LNCaP clone FGC (cell line): ENCODE data around the gene FUT3.

Experiments
- DNase-seq: peaks from one replicate; pipeline ENCODE4 v3.0.0-alpha.2; 2011; ENCODE audit warnings: low read depth
- H3K4me3 ChIP-seq: 2 replicates; pipeline ENCODE4 v1.5.1; 2011; ENCODE audit warnings: mild to moderate bottlenecking, low read depth, low read length, control low read depth
- CTCF ChIP-seq: IDR thresholded peaks from 2 replicates; pipeline ENCODE4 v1.5.1; 2012; ENCODE audit warnings: mild to moderate bottlenecking; ENCODE audit not compliant: control insufficient read depth, insufficient read depth; ENCODE audit errors: extremely low read depth

The FUT3 gene

DNA sequence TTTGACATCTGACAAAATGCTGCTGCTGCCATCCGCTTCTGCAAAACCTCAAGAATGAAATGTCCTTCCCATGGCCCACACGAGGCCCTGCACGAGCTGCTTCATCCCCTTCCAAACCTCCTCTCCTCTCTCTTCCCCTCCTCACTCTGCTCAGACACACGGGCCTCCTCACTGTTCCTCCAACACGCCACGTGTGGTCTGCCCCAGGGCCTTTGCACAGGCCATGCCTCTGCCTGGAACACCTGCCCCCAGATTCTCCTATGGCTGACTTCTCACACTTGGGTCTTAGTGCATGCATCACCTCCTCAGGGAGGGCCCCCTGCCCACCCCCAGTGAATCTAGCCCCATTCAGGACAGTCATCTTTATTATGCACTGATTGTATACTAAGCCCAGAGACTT is 30.5 kb downstream of the FUT3 start:
- H3K4me3 ChIP-seq, result no peak overlapping the region
- no peak for DNase-seq
- no peak for TF ChIP-seq CTCF

DNA sequence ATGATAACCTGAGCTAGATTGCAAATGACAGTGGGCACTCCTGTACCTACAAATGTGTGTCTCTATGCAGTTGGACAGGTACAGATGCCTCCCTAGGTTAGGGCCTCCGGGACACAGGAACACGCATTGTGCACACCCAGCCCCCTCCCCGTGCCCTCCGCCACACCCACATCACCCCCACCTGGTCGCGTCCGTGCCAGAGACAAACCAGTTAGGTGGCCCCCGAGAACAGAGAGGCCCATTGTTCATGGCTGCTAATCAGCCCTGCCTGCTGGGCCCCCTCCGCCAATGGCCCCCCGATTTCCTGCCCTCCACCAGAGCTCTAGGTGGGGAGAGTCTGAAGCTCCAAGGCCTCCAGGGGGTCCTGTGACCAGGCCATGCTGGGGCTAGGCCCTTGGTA is 32.7 kb downstream of the FUT3 start:
- TF ChIP-seq CTCF, result no peak
- DNase-seq, result no peak
- H3K4me3 ChIP-seq, result no peak overlapping the region

DNA sequence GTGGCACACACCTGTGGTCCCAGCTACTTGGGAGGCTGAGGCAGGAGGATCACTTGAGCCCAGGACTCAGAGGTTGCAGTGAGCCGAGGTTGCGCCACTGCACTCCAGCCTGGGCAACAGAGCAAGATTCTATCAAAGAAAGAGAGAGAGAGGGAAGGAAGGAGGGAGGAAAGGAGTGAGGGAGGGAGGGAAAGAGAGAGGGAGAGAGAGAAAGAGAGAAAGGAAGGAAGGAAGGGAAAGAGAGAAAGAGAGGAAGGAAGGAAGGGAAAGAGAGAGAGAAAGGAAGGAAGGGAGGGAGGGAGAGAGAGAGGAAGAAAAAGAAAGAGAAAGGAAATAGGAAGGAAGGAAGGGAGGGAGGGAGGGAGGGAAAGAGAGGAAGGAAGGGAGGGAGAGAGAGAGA is 34.0 kb downstream of the FUT3 start:
- no peak for DNase-seq

DNA sequence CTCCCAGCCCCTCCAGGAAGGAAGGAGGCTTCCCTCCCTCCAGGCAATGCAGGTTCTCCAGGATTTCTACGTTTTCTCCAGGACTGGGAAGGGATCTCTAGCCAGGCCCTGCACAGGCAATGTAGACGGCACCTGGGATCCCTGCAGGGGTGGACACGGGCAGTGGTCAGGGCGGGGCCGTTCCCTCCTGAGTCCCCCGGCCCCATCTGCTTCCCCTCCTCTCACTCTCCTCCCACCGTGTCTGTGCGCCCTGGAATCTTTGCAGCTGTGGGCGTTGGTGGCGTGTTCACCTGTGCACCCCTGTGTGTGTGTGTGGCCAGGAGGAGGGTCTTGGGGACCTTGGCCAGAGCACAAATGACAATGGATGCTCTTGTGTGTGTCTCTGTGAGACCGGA is 36.4 kb downstream of the FUT3 start:
- no peak overlapping the region for H3K4me3 ChIP-seq
- TF ChIP-seq CTCF, result no peak
- DNase-seq, result no peak

More for the DNA sequence above, 34.0 kb downstream of the FUT3 start:
- no peak for TF ChIP-seq CTCF
- H3K4me3 ChIP-seq, result no peak overlapping the region

GRCh38 chr19:5814123-5814851 is 37.0 kb downstream of the FUT3 start:
- no peak for TF ChIP-seq CTCF
- no peak overlapping the region for H3K4me3 ChIP-seq
- no peak for DNase-seq

DNA sequence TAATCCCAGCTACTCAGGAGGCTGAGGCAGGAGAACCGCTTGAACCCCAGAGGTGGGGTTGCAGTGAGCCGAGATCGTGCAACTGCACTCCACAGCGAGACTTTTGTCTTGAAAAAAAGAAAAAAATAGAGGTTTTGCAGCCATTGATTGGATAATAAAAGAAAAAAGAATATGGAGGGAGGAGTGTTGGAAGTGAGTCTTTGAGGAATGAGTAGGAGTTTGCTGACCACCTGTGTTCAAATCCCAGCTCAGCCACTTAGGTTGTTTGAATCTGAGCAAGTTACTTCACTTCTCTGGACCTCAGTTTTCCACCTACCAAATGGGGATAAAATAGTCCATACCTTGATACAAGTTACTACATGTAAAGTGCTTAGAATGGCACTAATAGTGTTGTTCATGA is 40.1 kb downstream of the FUT3 start:
- H3K4me3 ChIP-seq, result no peak overlapping the region
- no peak for TF ChIP-seq CTCF
- no peak for DNase-seq

GRCh38 chr19:5809469-5809868 is 41.8 kb downstream of the FUT3 start:
- H3K4me3 ChIP-seq, result no peak overlapping the region
- no peak for DNase-seq
- no peak for TF ChIP-seq CTCF
